Dermis blood vessel endothelial cell (primary cell): ENCODE data around the gene SMIM36. TPM values are rescaled to one million over a fixed set of nuclear protein-coding genes. Genes with fewer than 3 reads are reported as not detected.
A peak's percentile ranks its signal among the peaks of the same experiment; 100 is the strongest.
"Not testable (repeated sequence)": the region's sequence is repeated elsewhere in the genome, so short reads cannot be mapped to it uniquely, and the experiment has no call there.

Experiments used
- DNase-seq: peaks from one replicate; pipeline ENCODE4 v3.0.0; 2010
- total RNA-seq: library from RNA; depleted of rRNA; stranded (reverse); fragments of >200 nt; gene quantifications from 2 replicates; pipeline ENCODE4 v1.2.3, GENCODE V29; 2014

The SMIM36 gene
- not detected in 2 replicates for total RNA-seq

DNA sequence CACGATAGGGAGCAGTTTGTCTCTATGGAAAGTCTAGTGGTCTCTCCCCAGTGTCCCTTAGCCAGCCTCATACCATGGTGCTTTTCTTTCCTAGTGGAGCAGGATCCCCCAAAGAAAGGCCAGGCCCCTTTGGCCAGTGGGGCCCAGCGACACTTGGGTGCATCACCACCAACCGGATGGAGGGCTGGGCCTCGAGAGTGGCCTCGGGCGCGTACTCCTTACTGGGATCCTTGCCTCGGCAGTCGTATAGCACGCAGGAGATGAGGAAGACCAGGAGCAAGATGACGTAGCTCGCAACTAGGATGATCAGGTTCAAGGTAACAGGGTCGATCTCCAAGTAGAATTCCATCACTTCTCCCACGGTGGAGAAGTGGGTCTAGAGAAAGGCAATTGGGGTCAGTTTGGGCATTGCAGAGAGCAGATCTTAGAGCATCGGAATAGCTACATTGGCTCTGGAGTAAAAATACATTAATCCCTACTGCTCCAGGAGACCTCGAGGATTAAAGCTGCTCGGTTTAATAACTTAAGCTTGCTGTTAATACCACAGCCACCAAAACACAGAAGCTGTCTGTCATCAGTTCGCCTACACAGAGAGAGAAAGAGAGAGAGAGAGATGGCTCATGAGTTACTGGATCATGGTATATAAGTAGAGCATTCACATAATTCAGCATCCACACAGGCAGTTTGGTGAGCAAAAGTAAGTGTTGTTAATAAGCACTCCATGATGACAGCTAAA is at the start of gene SMIM36:
TSS of gene SMIM36 (minus strand) at position 467 of the 736 bp plus-strand sequence.
- no peak for DNase-seq

DNA sequence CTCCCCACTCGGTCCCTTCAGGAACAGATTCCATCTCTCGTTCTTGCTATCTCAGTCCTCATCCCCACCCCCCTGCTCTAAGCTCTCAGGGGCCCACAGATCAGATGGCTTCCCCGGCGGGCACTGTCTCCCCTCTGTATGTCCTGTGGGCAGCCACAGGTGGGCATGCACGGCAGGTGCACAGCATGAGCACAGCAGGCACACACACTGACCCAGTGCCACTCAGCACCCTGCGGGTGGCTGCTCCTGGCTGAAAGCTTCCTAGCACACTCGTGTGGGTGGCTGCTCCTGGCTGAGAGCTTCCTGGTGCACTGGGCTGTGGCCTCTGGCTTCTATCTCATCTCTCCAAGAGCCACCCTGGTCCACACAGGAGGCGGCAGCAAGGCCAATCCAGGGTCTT is 44.5 kb upstream of the SMIM36 start:
- DNase-seq = no peak

DNA sequence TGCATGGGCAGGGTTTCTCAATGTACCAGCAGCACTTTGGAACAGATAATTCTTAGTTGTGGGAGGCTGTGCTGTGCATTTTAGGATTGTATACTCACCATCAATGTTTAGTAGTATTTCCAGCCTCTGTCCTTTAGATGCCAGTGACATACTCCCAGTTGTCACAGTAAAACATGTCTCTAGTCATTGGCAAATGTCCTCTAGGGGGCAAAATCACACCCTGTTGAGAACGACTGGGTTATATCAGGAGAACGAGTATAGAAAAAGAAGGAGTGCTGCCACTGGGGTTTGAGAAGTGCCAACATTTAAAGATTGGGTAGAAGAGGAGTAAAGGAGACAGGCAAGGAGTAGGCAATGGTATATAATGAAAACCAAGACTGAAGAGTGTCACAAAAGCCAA is 37.9 kb upstream of the SMIM36 start:
- no peak for DNase-seq

DNA sequence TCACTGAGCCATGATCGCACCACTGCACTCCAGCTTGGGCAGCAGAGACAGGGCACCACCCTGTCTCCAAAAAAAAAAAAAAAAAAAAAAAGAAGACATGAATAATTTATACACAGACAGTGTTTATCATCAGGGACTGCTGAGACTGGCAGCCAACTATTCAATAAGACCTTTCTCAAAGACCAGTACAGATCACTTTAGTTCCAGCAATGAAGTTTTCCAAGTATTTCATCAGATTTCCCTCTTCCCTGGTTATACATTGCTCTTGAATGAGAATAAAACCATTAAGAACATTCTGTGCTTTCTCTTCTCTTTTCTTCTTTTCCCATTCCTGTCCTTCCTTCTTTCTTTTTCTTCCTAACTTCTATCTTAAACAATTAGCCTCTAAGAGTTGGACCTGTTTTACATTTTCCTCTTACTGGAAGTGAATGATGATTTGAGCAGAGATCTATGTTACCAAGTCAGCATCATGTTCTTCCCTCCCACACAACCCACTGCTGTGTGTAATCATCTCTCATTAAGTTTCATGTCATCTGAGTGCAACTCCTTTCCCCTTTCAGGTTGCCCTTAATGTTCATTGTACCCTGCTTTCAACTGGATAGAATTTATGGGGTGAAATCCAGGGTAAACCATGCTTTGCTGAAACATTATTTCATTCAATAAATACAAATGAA is 35.9 kb upstream of the SMIM36 start:
- no peak for DNase-seq

DNA sequence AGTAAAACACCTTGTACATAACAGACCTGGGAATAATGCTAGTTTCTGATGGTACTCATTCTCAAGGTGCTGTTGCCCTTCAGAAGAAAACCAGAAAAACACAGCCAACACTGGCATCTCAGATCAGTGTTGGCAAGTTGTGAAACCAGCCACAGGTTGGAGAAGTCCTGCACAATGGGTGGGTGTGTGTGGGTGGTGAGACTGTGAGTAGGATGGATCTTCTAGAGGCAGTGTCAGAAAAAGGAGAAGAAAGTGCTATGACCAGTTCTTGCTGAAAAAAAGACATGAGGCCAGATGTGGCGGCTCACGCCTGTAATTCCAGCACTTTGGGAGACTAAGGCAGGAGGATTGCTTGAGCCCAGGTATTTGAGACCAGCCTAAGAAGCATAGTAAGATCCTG is 35.2 kb upstream of the SMIM36 start:
- DNase-seq = no peak

DNA sequence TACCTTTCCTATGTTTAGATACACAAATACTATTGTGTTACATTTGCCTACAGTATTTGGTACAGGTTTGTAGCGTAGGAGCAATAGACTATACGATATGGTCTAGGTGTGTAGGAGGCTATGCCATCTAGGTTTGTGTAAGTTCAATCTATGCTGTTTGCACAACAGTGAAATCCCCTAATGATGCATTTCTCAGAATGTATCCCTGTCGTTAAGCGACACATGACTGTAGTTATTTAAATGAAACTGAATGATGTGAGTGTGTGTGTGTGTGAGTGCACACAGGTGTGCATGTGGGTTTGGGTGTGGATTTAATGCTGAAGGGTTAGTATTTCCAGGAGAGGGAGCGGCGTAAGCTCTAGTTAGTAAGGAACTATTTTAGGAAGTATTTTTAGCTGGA is 34.6 kb upstream of the SMIM36 start:
- DNase-seq = no peak

DNA sequence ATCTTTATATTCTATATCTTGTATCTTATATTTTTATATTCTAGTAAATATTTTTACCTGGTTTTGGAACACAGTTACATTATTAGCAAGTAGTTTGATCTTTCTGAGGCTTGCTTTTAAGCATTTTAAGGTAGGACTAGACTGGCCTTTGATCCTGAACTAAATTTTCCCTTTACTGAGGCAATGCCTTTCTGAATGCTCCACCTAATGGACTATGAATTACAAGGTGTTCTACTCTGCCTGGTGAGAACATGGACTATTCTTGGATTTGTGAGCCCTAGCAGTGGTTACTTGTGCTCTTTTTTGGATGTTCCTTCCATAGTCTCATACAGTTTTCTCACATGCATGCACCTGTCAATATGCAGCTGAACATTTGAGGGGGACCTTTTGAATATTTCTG is 32.5 kb upstream of the SMIM36 start:
- DNase-seq = no peak

DNA sequence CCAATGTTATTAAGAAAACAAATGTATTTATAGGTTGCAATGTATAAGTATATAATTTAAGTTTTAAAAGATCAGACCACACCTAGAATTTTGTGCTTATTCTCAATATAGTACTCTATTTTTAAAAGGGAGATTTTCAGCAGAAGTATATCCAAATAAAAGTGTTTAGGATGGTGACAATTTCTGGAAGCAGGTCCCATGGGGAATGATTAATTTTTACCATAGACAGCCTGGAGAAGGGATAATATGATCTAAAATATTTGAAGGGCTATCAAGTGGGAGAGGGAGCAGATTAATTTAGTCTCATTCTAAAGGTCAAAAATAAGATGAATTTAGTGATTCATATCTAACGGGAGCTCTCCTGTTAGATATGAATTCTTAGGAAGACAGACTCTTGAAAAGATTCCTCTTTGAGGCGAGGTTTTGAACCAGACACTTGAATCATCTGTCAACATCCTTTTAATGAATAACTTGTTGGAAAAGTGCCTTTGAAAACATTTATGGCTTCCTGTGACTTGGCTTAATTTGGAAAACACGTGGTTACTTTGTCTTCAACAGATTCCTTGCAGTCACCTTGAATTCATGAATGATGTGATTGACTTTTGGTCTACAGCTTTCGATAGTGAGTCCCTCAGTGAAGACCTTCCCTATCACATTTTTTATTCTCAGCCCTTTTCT is 29.3 kb upstream of the SMIM36 start:
- DNase-seq = peak; percentile 62

DNA sequence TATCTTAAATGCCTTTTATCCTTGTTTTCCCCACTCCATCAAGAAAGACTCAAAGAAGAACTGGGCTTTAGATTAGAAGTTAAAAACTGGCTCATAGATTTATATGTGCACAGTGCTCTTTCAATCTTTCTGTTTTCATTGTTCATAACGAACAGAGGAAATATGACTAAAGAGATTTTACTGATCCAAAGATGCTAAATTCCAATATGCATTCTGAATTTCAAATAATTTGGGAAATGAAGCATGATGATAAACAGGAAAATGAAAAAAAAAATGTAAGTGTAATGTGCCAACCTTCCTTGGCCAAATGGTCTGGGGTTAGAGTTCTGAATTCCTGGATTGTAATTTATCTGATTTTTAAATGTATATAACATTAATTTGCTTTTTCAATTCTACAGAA is 25.0 kb upstream of the SMIM36 start:
- peak; percentile 19 for DNase-seq

DNA sequence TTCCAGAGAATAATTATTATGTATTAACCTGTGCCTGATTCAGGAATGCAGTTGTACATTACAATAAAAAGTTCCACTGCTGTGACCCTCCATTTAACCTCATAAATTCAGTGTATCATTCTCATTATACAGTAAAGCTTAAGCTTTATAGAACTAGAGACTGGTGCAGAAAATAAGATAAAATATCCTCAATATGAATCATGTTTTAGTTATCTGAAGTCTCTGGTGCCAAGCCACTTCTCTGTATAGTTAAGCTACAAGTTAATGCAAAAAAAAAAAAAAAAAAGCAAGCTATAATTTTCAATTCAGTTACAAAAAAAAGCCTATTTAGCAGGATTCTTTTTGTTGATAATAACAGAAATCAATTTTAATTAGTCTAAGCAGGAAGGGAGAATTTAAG is 22.4 kb upstream of the SMIM36 start:
- DNase-seq = no peak

DNA sequence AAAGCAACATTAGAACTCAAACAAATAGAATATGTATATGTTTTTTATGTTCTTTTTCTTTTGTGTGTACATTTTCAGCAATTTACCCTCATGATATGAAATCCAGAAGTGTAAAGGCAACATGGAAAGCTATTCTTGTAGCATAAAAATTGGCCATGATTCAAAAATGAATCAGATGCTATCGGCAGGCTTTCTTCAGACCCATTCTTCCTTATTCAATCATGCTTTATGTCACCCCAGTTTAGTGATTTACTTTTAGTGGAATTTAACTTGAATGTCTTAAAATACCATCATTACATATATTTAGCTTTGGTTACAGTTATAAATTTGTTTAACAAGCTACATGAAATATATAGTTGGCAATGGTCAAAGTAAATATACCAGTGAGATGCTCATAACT is 21.4 kb upstream of the SMIM36 start:
- DNase-seq = no peak

DNA sequence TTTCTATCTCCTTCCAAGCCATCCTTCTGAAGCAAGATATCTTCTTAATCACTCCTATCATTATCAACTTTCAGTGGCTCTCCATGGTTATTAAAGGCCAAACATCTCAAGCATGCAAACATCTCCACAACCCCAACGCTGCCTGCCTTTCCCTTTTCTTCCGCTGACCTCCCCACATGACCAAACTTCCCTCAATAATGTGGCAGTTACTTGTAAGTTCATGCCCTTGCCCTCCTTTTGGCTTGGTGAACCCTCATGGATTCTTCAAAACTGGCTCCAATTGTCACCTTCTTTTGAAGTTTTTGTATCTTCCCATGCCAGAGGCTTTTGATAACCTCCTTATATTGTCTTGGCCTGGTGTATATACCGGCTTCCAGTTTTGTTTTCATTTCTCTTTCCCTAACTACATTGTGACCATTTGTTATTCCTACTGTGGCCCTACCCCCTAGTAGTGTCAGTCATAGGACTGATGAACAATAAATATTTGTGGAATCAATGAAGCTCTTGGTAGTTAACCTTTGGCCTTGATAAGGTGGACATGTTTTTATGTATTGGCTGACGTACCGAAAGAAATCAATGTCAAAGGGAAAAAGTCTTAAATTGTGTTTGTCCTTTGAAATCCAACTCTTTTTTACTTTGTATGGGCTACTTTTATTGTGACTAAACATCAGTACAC is 19.9 kb upstream of the SMIM36 start:
- DNase-seq = no peak

DNA sequence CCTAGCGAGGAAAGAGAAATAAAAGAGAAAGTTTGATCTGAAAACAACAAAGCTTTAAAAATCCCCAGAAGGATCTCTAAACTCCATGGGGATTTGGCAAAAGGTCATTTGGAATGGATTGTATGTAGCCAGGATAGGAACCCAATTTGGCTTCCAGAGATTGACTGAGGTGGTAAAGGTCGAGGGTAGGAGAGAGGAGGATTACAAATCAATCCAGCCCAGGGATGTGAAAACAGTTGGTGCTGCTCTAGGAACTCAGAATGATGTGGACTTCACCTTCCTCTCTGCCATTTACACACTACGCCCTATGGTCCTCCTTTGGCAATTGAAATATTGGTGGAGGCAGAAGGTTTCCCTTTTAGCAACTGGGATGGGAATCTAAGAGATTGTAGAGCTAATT is 18.8 kb upstream of the SMIM36 start:
- no peak for DNase-seq

DNA sequence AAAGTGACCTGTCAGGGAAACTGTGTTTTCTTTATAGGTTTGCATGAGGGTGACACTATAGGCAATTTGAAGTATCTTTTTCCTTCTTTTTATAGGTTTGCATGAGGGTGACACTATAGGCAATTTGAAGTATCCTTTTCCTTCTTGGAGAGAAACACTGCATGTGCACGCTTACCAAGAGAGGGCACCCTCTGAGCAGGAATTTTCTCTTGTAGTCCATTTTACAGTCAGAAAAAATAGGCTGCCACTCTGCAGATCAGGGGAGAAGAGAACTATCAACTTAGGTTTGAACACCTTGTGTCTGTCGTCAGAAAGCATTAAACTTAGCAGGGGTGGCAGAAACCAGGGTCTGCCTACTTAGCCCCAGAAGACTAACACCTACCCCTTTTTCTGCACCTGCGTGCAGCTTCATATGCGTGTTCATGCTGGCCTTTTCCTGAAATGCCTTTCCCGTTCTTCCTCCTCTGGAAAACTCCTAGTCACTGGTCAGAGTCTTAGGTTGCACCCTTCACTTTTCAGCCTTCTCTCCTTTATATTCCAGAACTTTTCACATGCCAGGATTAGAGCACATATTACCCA is 16.4 kb upstream of the SMIM36 start:
- DNase-seq = peak; percentile 80

DNA sequence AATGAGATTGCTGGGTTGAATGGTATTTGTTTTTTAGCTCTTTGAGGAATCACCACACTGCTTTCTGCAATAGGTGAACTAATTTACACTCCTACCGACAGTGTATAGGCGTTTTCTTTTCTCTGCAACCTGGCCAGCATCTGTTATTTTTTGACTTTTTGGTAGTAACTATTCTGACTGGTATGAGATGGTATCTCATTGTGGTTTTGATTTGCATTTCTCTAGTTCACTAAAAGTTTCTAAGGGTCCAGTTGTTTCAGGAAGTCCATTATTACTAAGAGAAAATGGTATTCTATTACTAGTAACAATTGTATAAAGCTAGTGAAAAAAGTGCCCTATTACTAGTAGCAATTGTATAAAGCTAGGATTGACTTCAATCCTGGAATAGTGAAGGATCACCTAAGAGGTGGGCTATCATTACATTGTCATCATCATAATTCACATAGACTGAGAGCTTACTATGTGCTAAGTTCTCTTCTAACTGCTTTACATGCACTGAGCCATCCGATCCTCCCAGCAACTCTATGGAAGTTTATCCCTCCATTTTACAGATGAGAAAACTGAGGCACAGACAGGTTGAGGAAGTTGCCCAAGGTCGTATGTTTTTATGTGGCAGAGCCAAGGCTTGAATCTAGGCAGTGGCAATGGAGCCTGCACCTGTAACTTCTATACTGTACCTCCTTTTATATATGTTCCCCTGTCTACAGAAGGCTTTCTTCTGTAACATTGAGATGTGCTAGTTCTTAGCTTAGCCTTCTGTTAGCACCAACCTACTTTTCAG is 13.4 kb upstream of the SMIM36 start:
- DNase-seq = no peak

DNA sequence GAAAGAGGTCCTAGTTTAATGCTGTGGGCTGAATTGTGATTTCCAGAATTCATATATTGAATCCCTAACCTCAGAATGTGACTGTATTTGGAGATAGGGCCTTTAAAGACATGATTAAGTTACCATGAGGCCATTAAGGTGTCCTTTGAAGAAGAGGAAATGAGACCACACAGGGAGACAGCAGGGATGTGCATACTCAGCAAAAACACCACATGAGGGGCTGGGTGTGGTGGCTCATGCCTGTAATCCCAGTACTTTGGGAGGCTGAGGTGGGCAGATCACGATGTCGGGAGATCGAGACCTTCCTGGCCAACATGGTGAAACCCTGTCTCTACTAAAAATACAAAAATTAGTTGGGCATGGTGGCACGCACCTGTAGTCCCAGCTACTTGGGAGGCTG is 11.8 kb upstream of the SMIM36 start:
- DNase-seq = not testable (repeated sequence)

DNA sequence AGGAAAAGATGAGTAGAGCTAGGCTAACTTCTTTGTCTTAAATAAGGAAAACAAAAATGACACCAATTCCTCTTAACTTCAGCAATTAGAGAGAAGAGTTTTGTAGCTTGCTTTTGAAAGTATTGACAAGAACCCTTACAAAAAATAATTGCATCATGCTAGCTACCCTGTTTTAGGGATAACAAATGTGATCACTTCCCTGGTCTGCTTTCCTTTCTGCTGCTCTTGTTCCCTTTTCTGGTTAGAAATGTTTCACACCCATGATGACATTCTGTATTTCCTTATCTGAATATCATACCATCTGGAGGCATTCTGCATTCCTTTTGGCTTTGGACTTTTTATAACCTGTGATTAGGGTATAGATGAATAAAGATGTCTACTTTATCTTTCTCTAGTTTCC is 9.9 kb upstream of the SMIM36 start:
- DNase-seq = no peak

DNA sequence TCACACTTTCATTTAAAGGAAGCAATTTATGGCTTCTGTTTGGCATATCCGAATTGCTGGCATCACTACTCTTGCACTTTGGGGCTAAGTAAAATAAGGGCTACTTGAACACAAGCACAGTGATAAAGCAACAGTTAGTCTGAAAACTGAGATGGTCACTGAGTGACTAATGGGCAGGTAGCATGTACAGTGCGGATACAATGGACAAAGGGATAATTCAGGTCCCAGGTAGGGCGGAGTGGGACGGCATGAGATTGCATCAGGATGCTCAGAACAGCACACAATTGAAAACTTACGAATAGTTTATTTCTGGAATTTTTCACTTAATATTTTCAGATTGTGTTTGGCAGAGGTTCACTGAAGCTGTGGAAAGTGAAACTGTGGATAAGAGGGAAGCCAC is 9.2 kb upstream of the SMIM36 start:
- no peak for DNase-seq

DNA sequence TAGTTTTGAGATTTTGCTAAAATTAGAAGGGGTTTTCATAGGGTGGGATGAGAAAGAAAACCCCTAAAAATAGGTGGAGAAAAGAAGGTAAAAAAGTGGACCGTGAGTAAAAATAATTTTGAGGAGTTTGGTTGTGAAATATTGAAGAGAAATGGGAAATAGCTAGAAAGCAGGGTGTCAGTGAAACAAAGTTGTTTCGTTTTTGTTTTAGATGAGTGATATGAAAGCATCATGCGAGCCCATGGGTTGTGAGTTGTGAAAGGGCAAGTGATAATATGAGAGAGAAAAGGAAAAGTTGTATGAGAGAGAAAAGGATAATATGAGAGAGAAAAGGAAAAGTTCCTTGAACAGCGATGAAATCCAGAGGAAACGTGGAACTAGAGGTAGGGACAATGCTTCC is 7.3 kb upstream of the SMIM36 start:
- DNase-seq = no peak

DNA sequence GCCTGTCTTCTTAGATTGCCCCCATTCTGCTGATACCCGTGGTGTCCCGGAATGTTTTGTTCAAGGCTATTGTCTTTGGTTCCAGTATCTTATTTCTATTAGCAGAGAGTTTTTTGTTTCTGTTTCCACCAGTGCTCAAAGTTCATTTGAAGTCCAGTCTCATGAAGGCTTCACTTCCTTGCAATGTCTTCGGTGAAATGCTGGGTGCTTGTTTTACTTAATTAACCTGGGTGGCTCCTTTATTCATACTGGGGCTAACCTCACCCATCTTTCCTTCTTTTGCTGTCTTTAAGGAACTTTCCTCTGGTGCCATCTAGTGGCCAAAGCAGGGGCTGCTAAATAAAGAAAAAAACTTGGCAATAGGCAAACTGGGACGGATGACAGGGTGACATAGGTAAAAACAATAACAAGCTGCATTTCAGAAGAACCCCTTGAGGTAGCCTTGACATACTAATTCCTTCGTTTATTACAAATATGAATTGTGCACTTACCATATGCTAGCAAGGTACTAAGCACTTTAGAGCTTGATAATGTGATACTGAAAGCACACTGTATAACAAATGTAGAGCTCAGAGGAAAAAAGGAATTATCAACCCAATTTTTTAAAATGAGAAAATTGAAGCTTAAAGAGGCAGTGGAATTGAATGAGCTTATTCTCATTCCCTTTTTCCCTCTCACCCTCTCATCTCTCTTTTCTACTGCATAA is 2.8 kb upstream of the SMIM36 start:
- DNase-seq = peak; percentile 78

DNA sequence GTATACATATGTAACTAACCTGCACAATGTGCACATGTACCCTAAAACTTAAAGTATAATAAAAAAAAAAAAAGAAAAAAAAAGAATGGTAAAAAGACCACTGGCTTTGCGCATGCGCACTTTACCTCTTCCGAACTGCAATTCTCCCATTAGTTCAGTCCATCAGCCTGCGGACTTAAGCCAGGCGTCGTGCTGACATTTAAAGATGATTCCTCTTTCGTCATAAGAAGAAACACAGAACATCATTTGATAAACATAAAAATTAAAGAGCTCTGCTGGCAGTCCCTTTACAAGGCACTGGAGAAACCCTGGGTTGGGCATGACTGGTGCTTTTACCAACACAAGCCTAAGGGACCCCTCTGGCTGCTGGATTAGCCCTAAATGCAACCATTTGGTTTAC is 3.6 kb downstream of the SMIM36 start:
- not testable (repeated sequence) for DNase-seq

DNA sequence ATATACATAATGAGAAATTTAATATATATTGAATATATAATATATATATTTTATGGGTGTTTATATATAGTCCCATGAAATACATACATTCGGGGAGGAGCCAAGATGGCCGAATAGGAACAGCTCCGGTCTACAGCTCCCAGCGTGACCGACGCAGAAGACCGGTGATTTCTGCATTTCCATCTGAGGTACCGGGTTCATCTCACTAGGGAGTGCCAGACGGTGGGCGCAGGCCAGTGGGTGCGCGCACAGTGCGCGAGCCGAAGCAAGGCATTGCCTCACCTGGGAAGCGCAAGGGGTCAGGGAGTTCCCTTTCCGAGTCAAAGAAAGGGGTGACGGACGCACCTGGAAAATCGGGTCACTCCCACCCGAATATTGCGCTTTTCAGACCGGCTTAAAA is 9.6 kb downstream of the SMIM36 start:
- not testable (repeated sequence) for DNase-seq
